B cell (primary cell): ENCODE data around the gene PKMYT1. TPM values are rescaled to one million over a fixed set of nuclear protein-coding genes. Genes with fewer than 3 reads are reported as not detected.

Experiments
- ATAC-seq: fragments of 200-7000 bp; cut with Tn5 transposase; one replicate; pipeline ENCODE4 v1.10.0; 2021; ENCODE audit warnings: low read depth, mild to moderate bottlenecking, moderate number of reproducible peaks, moderate library complexity
- CTCF ChIA-PET: fragments of 350-600 bp; sonication (Branson Sonifier 250); formaldehyde crosslinking; loops from one replicate; lab custom pipeline; 2021; ENCODE audit warnings: antibody characterized with exemption, inconsistent platforms; lab: Charles Lee
- POLR2A ChIA-PET: fragments of 350-600 bp; sonication (Branson Sonifier 250); formaldehyde crosslinking; loops from one replicate; lab custom pipeline; 2021; ENCODE audit warnings: antibody characterized with exemption; lab: Charles Lee
- DNase-seq: peaks from one replicate; pipeline ENCODE4 v3.0.0; 2013
- H2AFZ ChIP-seq: 2 replicates; pipeline ENCODE4 v1.6.1; 2012; ENCODE audit warnings: mild to moderate bottlenecking, low read depth, low read length; ENCODE audit not compliant: insufficient read depth, poor library complexity, severe bottlenecking
- H3K27ac ChIP-seq, 2 donors: 1 replicate in 1 of 2; 2 replicates in 1 of 2; pipeline ENCODE4 v1.5.1; 2012 to 2013; ENCODE audit warnings: low read length in 2 of 2, mild to moderate bottlenecking in 2 of 2, moderate library complexity in 1 of 2
- H3K27me3 ChIP-seq, 4 experiments: fragments of 200-600 bp in 1 of 4; sonication (generic) in 1 of 4; replicated peaks in 1 of 4; 1 replicate in 2 of 4; 2 replicates in 2 of 4; pipeline versions ENCODE4 v1.6.1 to v1.7.0; 2013 to 2016; ENCODE audit warnings: low read length in 3 of 4, mild to moderate bottlenecking in 2 of 4, mixed read lengths in 1 of 4, moderate library complexity in 1 of 4; ENCODE audit not compliant: insufficient read depth in 4 of 4, control insufficient read depth in 3 of 4; ENCODE audit errors: control extremely low read depth in 1 of 4
- H3K36me3 ChIP-seq, 2 experiments: replicated peaks in 1 of 2; 1 replicate in 1 of 2; 2 replicates in 1 of 2; pipeline versions ENCODE4 v1.6.1 to v1.7.1; 2013; ENCODE audit warnings: low read length in 1 of 2; ENCODE audit not compliant: insufficient read depth in 2 of 2, control insufficient read depth in 1 of 2; ENCODE audit errors: control extremely low read depth in 1 of 2, extremely low read depth in 1 of 2
- H3K4me1 ChIP-seq, 2 donors: fragments of 200-600 bp in 1 of 2; sonication (generic) in 1 of 2; 1 replicate in 1 of 2; 2 replicates in 1 of 2; pipeline versions ENCODE4 v1.5.1 to v1.6.1; 2013 to 2017; ENCODE audit warnings: low read length in 2 of 2; ENCODE audit not compliant: control insufficient read depth in 2 of 2, insufficient read depth in 2 of 2
- H3K4me2 ChIP-seq: replicated peaks from 2 replicates; pipeline ENCODE3; 2012; ENCODE audit warnings: mild to moderate bottlenecking, low read depth, low read length; ENCODE audit not compliant: poor library complexity, severe bottlenecking
- H3K4me3 ChIP-seq, 5 experiments: fragments of 200-600 bp in 1 of 5; sonication (generic) in 1 of 5; 1 replicate in 3 of 5; 2 replicates in 2 of 5; pipeline versions ENCODE4 v1.5.1 to v1.7.0; 2011 to 2016; ENCODE audit warnings: low read length in 4 of 5, mild to moderate bottlenecking in 4 of 5, low read depth in 2 of 5, control low read depth in 1 of 5, moderate library complexity in 1 of 5; ENCODE audit not compliant: insufficient read depth in 1 of 5; ENCODE audit errors: control extremely low read depth in 1 of 5, extremely low read depth in 1 of 5
- H3K79me2 ChIP-seq: fragments of 200-600 bp; sonication (generic); one replicate; pipeline ENCODE4 v1.6.0; 2016; ENCODE audit warnings: low read length; ENCODE audit not compliant: control insufficient read depth, insufficient read depth
- H3K9ac ChIP-seq: fragments of 200-600 bp; sonication (generic); 2 replicates; pipeline ENCODE4 v1.6.1; 2017; ENCODE audit warnings: mild to moderate bottlenecking, low read length, moderate library complexity
- H3K9me3 ChIP-seq, 3 donors: one replicate each; pipeline versions ENCODE4 v1.6.1 to v1.7.1; 2013; ENCODE audit warnings: low read length in 2 of 3; ENCODE audit not compliant: control insufficient read depth in 2 of 3, insufficient read depth in 1 of 3; ENCODE audit errors: control extremely low read depth in 1 of 3
- H4K20me1 ChIP-seq: 2 replicates; pipeline ENCODE4 v1.6.0; 2012; ENCODE audit warnings: mild to moderate bottlenecking, low read length; ENCODE audit not compliant: insufficient read depth, control insufficient read depth, poor library complexity, severe bottlenecking
- H3K27ac Mint-ChIP-seq: one replicate; pipeline ENCODE4 v1.8.0; 2021; ENCODE audit warnings: mixed read lengths
- H3K27me3 Mint-ChIP-seq: one replicate; pipeline ENCODE4 v1.8.0; 2021; ENCODE audit warnings: mixed read lengths
- H3K4me1 Mint-ChIP-seq: one replicate; pipeline ENCODE4 v1.8.0; 2021; ENCODE audit warnings: mixed read lengths
- H3K4me3 Mint-ChIP-seq: one replicate; pipeline ENCODE4 v1.8.0; 2021; ENCODE audit warnings: mixed read lengths
- H3K9me3 Mint-ChIP-seq: one replicate; pipeline ENCODE4 v1.8.0; 2022; ENCODE audit warnings: mixed read lengths; ENCODE audit not compliant: insufficient read depth
- EZH2 ChIP-seq: IDR thresholded peaks from 2 replicates; pipeline ENCODE4 v1.6.1; 2012; ENCODE audit warnings: borderline replicate concordance, low read depth, mild to moderate bottlenecking, moderate library complexity, low read length; ENCODE audit not compliant: insufficient read depth, poor library complexity, severe bottlenecking
- WGBS: methylation state at CpG from one replicate; pipeline ENCODE4 v1.1.5; 2013; ENCODE audit warnings: missing lambda C conversion rate; ENCODE audit not compliant: insufficient coverage; 5-methylcytosine and 5-hydroxymethylcytosine counted together
- intact Hi-C: fragments of 100-400 bp; cut with micrococcal nuclease; formaldehyde crosslinking; loops from one replicate; pipeline ENCODE4 v1.10.0; 2022
- polyA plus RNA-seq: library from polyadenylated mRNA; depleted of rRNA; stranded (reverse); fragments of >200 nt; gene quantifications from 2 replicates; pipeline ENCODE4 v1.2.3, GENCODE V29; 2012
- total RNA-seq, 2 donors: library from RNA; stranded (reverse); fragments of 120-200 nt in 1 of 2; gene quantifications; 1 replicate in 1 of 2; 2 replicates in 1 of 2; pipeline versions ENCODE4 v1.2.3 to v1.2.4, GENCODE V29; 2013 to 2022
- TF ChIP-seq, protein P1 (sequence below): fragments of 200-600 bp; IDR thresholded peaks from one replicate; pipeline ENCODE4 v1.8.0; 2022; ENCODE audit warnings: antibody characterized with exemption, mild to moderate bottlenecking

PKMYT1 gene
- total and polyA plus RNA-seq, 2 donors (not counting 1 experiment from before 2014, with no cell fraction given): 0.67 to 2.6 TPM

DNA sequence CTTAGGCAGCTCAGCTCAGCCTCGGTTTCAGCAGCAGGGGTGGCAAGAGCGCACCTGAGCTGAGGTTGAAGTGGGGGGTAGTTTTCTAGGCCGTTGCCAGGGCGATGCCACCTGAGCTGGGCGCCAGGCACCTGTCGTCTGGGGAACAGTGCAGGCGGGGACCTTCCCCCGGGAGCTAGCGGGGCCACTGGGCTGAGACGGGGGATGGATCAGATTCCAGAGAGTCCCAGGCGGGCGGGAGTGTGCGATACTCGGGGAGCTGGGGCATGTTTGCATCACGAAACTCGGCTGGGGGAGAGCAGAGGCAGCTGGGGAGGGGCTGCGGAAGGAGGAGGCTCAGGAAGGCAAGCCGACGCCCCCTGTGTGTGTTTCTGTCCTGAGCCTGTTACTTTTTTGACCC lies 32.0 kb upstream of the PKMYT1 start:
- peaks cover 15% of the 10 kb centered on the region for H3K4me1 Mint-ChIP-seq
- H4K20me1 ChIP-seq: no peaks in the 10 kb centered on the region
- no peak overlapping the region for H3K27ac Mint-ChIP-seq
- peaks cover 0 to 16% (median 0%) of the 10 kb centered on the region in 3 donors for H3K9me3 ChIP-seq
- H3K27me3 ChIP-seq: peaks cover 0 to 25% (median 9%) of the 10 kb centered on the region in 4 experiments
- TF ChIP-seq, protein P1, sequence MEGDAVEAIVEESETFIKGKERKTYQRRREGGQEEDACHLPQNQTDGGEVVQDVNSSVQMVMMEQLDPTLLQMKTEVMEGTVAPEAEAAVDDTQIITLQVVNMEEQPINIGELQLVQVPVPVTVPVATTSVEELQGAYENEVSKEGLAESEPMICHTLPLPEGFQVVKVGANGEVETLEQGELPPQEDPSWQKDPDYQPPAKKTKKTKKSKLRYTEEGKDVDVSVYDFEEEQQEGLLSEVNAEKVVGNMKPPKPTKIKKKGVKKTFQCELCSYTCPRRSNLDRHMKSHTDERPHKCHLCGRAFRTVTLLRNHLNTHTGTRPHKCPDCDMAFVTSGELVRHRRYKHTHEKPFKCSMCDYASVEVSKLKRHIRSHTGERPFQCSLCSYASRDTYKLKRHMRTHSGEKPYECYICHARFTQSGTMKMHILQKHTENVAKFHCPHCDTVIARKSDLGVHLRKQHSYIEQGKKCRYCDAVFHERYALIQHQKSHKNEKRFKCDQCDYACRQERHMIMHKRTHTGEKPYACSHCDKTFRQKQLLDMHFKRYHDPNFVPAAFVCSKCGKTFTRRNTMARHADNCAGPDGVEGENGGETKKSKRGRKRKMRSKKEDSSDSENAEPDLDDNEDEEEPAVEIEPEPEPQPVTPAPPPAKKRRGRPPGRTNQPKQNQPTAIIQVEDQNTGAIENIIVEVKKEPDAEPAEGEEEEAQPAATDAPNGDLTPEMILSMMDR: no peak
- TF ChIP-seq EZH2: no peak
- ATAC-seq: no peak
- POLR2A ChIA-PET: no interaction called here
- H3K4me2 ChIP-seq: no peak overlapping the region
- intact Hi-C loops: no loop called here
- H3K9me3 Mint-ChIP-seq: no peaks in the 10 kb centered on the region
- 45% methylated on average over 18 of the region's 19 CpGs for WGBS
- no peak for DNase-seq
- no peak overlapping the region for H3K9ac ChIP-seq
- H3K4me3 ChIP-seq: no peak overlapping the region
- H3K36me3 ChIP-seq: no peaks in the 10 kb centered on the region
- H3K4me3 Mint-ChIP-seq: no peak overlapping the region
- peaks cover 21% of the 10 kb centered on the region for H3K27me3 Mint-ChIP-seq
- CTCF ChIA-PET: interaction anchor here (0.9 kb wide), 1 partner anchor 18 kb away, joined by 4 read pairs; no protein-coding TSS in a partner anchor
- peaks cover 15 to 16% of the 10 kb centered on the region in 2 donors for H3K4me1 ChIP-seq
- no peak overlapping the region for H2AFZ ChIP-seq
- H3K27ac ChIP-seq: no peak overlapping the region
- H3K79me2 ChIP-seq: no peaks in the 10 kb centered on the region

DNA sequence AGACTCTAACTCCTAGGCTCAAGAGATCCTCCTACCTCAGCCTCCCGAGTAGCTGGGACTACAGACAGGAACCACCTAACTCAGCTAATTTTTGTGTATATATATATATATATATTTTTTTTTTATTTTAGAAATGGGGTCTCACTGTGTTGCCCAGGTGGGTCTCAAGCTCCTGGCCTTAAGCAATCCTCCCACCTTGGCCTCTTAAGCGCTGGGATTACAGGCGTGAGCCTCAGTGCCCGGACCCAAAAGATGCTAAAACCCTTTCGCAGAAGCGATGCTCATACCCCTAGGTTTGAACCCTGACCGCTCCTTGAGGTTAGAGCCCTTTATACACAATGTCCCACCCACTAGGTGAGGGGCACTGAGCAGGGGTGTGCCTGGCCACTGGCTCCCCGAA lies 30.3 kb upstream of the PKMYT1 start:
- no peak overlapping the region for H3K27ac ChIP-seq
- TF ChIP-seq, protein P1: no peak
- no peak for TF ChIP-seq EZH2
- intact Hi-C loops: no loop called here
- peaks cover 19% of the 10 kb centered on the region for H3K27me3 Mint-ChIP-seq
- H2AFZ ChIP-seq: no peak overlapping the region
- H3K9me3 ChIP-seq: peaks cover 0 to 12% (median 0%) of the 10 kb centered on the region in 3 donors
- H4K20me1 ChIP-seq: no peaks in the 10 kb centered on the region
- no peak overlapping the region for H3K4me3 ChIP-seq
- ChIA-PET POLR2A (interaction anchor here (0.6 kb wide), 1 partner anchor 433 kb away, joined by 3 read pairs; the partner anchor contains the start of gene NAA60), CTCF (interaction anchor here (0.6 to 1.6 kb wide), 3 partner anchors 18 to 53 kb away, joined by 3 to 4 read pairs (median 3); no protein-coding TSS in a partner anchor)
- no peaks in the 10 kb centered on the region for H3K36me3 ChIP-seq
- WGBS: 100% methylated on average over 6 of the region's 8 CpGs
- H3K27ac Mint-ChIP-seq: no peak overlapping the region
- peaks cover 21% of the 10 kb centered on the region for H3K4me1 Mint-ChIP-seq
- H3K9me3 Mint-ChIP-seq: no peaks in the 10 kb centered on the region
- H3K4me1 ChIP-seq: peaks cover 22 to 23% of the 10 kb centered on the region in 2 donors
- no peak overlapping the region for H3K4me3 Mint-ChIP-seq
- no peak overlapping the region for H3K9ac ChIP-seq
- H3K79me2 ChIP-seq: no peaks in the 10 kb centered on the region
- no peak overlapping the region for H3K4me2 ChIP-seq
- ATAC-seq: no peak
- peaks cover 0 to 22% (median 8%) of the 10 kb centered on the region in 4 experiments for H3K27me3 ChIP-seq
- no peak for DNase-seq
